Activated naive CD4-positive, alpha-beta T cell treated with anti-CD3 and anti-CD28 coated beads for 36 hours (primary cell): ENCODE results near the gene TYW3. TPM values are rescaled to one million over a fixed set of nuclear protein-coding genes. Genes with fewer than 3 reads are reported as not detected.

Experiments
- CTCF ChIA-PET: fragments of 350-600 bp; sonication (Branson Sonifier 250); formaldehyde crosslinking; loops from one replicate; lab custom pipeline; 2021; ENCODE audit warnings: antibody characterized with exemption; lab: Charles Lee
- DNase-seq: peaks from one replicate; pipeline ENCODE4 v3.0.0-alpha.2; 2020
- H3K27ac Mint-ChIP-seq: one replicate; pipeline ENCODE4 v1.8.0; 2021; ENCODE audit warnings: mild to moderate bottlenecking, mixed read lengths
- H3K27me3 Mint-ChIP-seq: one replicate; pipeline ENCODE4 v1.8.0; 2021; ENCODE audit warnings: low read depth, mixed read lengths
- H3K36me3 Mint-ChIP-seq: one replicate; pipeline ENCODE4 v1.8.0; 2021; ENCODE audit warnings: low read depth, mixed read lengths
- H3K4me1 Mint-ChIP-seq: one replicate; pipeline ENCODE4 v1.8.0; 2021; ENCODE audit warnings: low read depth, mixed read lengths
- H3K4me3 Mint-ChIP-seq: one replicate; pipeline ENCODE4 v1.8.0; 2021; ENCODE audit warnings: mild to moderate bottlenecking, moderate library complexity, mixed read lengths
- H3K9me3 Mint-ChIP-seq: one replicate; pipeline ENCODE4 v1.8.0; 2021; ENCODE audit warnings: mixed read lengths
- intact Hi-C: fragments of 100-400 bp; cut with micrococcal nuclease; formaldehyde crosslinking; loops from one replicate; pipeline ENCODE4 v1.15.1; 2023
- total RNA-seq, 2 experiments: library from RNA; stranded (reverse); gene quantifications; one replicate each; pipeline ENCODE4 v1.2.3, GENCODE V29; 2021

The TYW3 gene
- total RNA-seq, 2 experiments from 2014 or later: 27.9 to 30.9 TPM

GRCh38 chr1:74811436-74812179 is 78.7 kb downstream of the TYW3 start:
- H3K4me1 Mint-ChIP-seq: no peaks in the 10 kb centered on the region
- peaks cover 1% of the 10 kb centered on the region for H3K9me3 Mint-ChIP-seq
- H3K36me3 Mint-ChIP-seq: no peaks in the 10 kb centered on the region
- H3K27me3 Mint-ChIP-seq: peaks cover 5% of the 10 kb centered on the region
- intact Hi-C loops: no loop called here
- no peak for DNase-seq
- H3K27ac Mint-ChIP-seq: no peak overlapping the region
- no peak overlapping the region for H3K4me3 Mint-ChIP-seq
- CTCF ChIA-PET: no interaction called here

- peaks cover 5% of the 10 kb centered on the region for H3K27me3 Mint-ChIP-seq
- intact Hi-C loops: no loop called here
- CTCF ChIA-PET: no interaction called here
- no peaks in the 10 kb centered on the region for H3K4me1 Mint-ChIP-seq
- H3K4me3 Mint-ChIP-seq: no peak overlapping the region
- H3K9me3 Mint-ChIP-seq: peaks cover 1% of the 10 kb centered on the region
- H3K36me3 Mint-ChIP-seq: no peaks in the 10 kb centered on the region
- DNase-seq: no peak
- H3K27ac Mint-ChIP-seq: no peak overlapping the region
Measured at GRCh38 chr1:74812180-74812541, 79.2 kb downstream of the TYW3 start.

Other genes starting within 250 kb of the TYW3 start
- not detected for gene LRRC53, start 220.5 kb upstream of the TYW3 start, total RNA-seq
- gene ERICH3, start 59.4 kb upstream of the TYW3 start, total RNA-seq: not detected
- gene CRYZ, start 102 bp upstream of the TYW3 start, total RNA-seq: 10 to 100 TPM in 1 of 2 experiments, 1 to 10 TPM in 1; 8.1 to 11.3 TPM